IPS DF 6.9 (cell line): ENCODE measurements around the gene CD177.
"Not testable (repeated sequence)": the region's sequence is repeated elsewhere in the genome, so short reads cannot be mapped to it uniquely, and the experiment has no call there.

Experiments used
- DNase-seq: peaks from one replicate; pipeline ENCODE4 v3.0.0-alpha.2; 2013; ENCODE audit warnings: low read depth, low spot score
- H3K27ac ChIP-seq: one replicate; pipeline ENCODE4 v1.5.1; 2013; ENCODE audit warnings: low read length, control low read depth
- H3K27me3 ChIP-seq: 2 replicates; pipeline ENCODE4 v1.6.1; 2013; ENCODE audit warnings: mild to moderate bottlenecking, low read length; ENCODE audit not compliant: control insufficient read depth, insufficient read depth
- H3K36me3 ChIP-seq: 2 replicates; pipeline ENCODE4 v1.6.1; 2013; ENCODE audit warnings: low read length; ENCODE audit not compliant: control insufficient read depth, insufficient read depth
- H3K4me1 ChIP-seq: 2 replicates; pipeline ENCODE4 v1.6.1; 2013; ENCODE audit warnings: low read length; ENCODE audit not compliant: control insufficient read depth, insufficient read depth
- H3K4me3 ChIP-seq: 2 replicates; pipeline ENCODE4 v1.5.1; 2013; ENCODE audit warnings: mild to moderate bottlenecking, low read length
- H3K9me3 ChIP-seq: 2 replicates; pipeline ENCODE4 v1.6.1; 2013; ENCODE audit warnings: low read length, inconsistent platforms; ENCODE audit not compliant: control insufficient read depth, insufficient read depth
- WGBS: extraction: QIAGEN DNeasy Blood & Tissue Kit; methylation state at CpG from one replicate; pipeline ENCODE4 v1.1.7; 2013; ENCODE audit warnings: mixed read lengths, missing lambda C conversion rate; ENCODE audit not compliant: insufficient read length, insufficient coverage; 5-methylcytosine and 5-hydroxymethylcytosine counted together

The CD177 gene

GRCh38 chr19:43351998-43352746, 1.3 kb upstream of the CD177 start:
- Histone ChIP-seq H3K36me3 (no peaks in the 10 kb centered on the region), H3K27me3 (no peaks in the 10 kb centered on the region), H3K9me3 (no peaks in the 10 kb centered on the region), H3K4me1 (no peaks in the 10 kb centered on the region), H3K4me3 (no peak overlapping the region), H3K27ac (no peak overlapping the region)
- no CpG with 5 or more reads among the region's 7 CpGs for WGBS
- DNase-seq = no peak

GRCh38 chr19:43354305-43354627, 780 bp downstream of the CD177 start:
- peak; percentile 25 for DNase-seq

GRCh38 chr19:43356749-43357148, 3.3 kb downstream of the CD177 start:
- H3K4me3 ChIP-seq, H3K36me3 ChIP-seq, H3K4me1 ChIP-seq, DNase-seq, H3K27me3 ChIP-seq, H3K9me3 ChIP-seq, H3K27ac ChIP-seq: not testable (repeated sequence)
- no CpG with 5 or more reads among the region's 3 CpGs for WGBS

More at GRCh38 chr19:43354305-43354627, 780 bp downstream of the CD177 start:
- Histone ChIP-seq H3K36me3 (no peaks in the 10 kb centered on the region), H3K9me3 (no peaks in the 10 kb centered on the region), H3K27ac (no peak overlapping the region), H3K4me3 (peak overlapping the region; percentile 56), H3K27me3 (no peaks in the 10 kb centered on the region), H3K4me1 (no peaks in the 10 kb centered on the region)
- WGBS = no CpG with 5 or more reads among the region's 19 CpGs

- DNase-seq = no peak
- Histone ChIP-seq H3K27me3 (no peaks in the 10 kb centered on the region), H3K36me3 (no peaks in the 10 kb centered on the region), H3K27ac (no peak overlapping the region), H3K4me1 (peaks cover 3% of the 10 kb centered on the region), H3K9me3 (no peaks in the 10 kb centered on the region), H3K4me3 (no peak overlapping the region)
- no CpG with 5 or more reads among the region's 8 CpGs for WGBS
Measured at GRCh38 chr19:43362179-43362578, 8.7 kb downstream of the CD177 start.

GRCh38 chr19:43362745-43363144, 9.3 kb downstream of the CD177 start:
- H3K9me3 ChIP-seq = no peaks in the 10 kb centered on the region
- H3K4me1 ChIP-seq = peaks cover 3% of the 10 kb centered on the region
- DNase-seq = no peak
- no peaks in the 10 kb centered on the region for H3K27me3 ChIP-seq
- H3K27ac ChIP-seq = no peak overlapping the region
- H3K4me3 ChIP-seq = no peak overlapping the region
- no CpG with 5 or more reads among the region's 11 CpGs for WGBS
- no peaks in the 10 kb centered on the region for H3K36me3 ChIP-seq

GRCh38 chr19:43365677-43366076, 12.2 kb downstream of the CD177 start:
- not testable (repeated sequence) for H3K9me3 ChIP-seq, H3K4me1 ChIP-seq, H3K4me3 ChIP-seq, DNase-seq, H3K27me3 ChIP-seq, H3K27ac ChIP-seq, H3K36me3 ChIP-seq
- no CpG with 5 or more reads among the region's 9 CpGs for WGBS

GRCh38 chr19:43367822-43368221, 14.3 kb downstream of the CD177 start:
- no peak for DNase-seq
- Histone ChIP-seq H3K27me3 (no peaks in the 10 kb centered on the region), H3K27ac (no peak overlapping the region), H3K36me3 (no peaks in the 10 kb centered on the region), H3K4me1 (peaks cover 3% of the 10 kb centered on the region), H3K9me3 (no peaks in the 10 kb centered on the region), H3K4me3 (no peak overlapping the region)
- WGBS = no CpG with 5 or more reads among the region's 2 CpGs

- H3K9me3 ChIP-seq, H3K36me3 ChIP-seq, H3K4me3 ChIP-seq, DNase-seq, H3K4me1 ChIP-seq, H3K27ac ChIP-seq, H3K27me3 ChIP-seq: not testable (repeated sequence)
- no CpG with 5 or more reads among the region's 9 CpGs for WGBS
Measured at GRCh38 chr19:43368897-43369296, 15.4 kb downstream of the CD177 start.

- no peak for DNase-seq
- no peaks in the 10 kb centered on the region for H3K4me1 ChIP-seq
- no CpG with 5 or more reads among the region's 8 CpGs for WGBS
Measured at GRCh38 chr19:43371909-43372308, 18.4 kb downstream of the CD177 start.

GRCh38 chr19:43372462-43372861, 19.0 kb downstream of the CD177 start:
- no peaks in the 10 kb centered on the region for H3K9me3 ChIP-seq
- no CpG with 5 or more reads among the region's 7 CpGs for WGBS
- no peaks in the 10 kb centered on the region for H3K27me3 ChIP-seq
- H3K36me3 ChIP-seq = no peaks in the 10 kb centered on the region
- H3K27ac ChIP-seq = no peak overlapping the region
- no peak overlapping the region for H3K4me3 ChIP-seq
- H3K4me1 ChIP-seq = no peaks in the 10 kb centered on the region
- DNase-seq = no peak

More at GRCh38 chr19:43371909-43372308, 18.4 kb downstream of the CD177 start:
- H3K4me3 ChIP-seq = no peak overlapping the region
- no peaks in the 10 kb centered on the region for H3K36me3 ChIP-seq
- no peaks in the 10 kb centered on the region for H3K27me3 ChIP-seq
- no peak overlapping the region for H3K27ac ChIP-seq
- no peaks in the 10 kb centered on the region for H3K9me3 ChIP-seq

- not testable (repeated sequence) for H3K27ac ChIP-seq, H3K27me3 ChIP-seq, H3K36me3 ChIP-seq, H3K4me3 ChIP-seq, H3K4me1 ChIP-seq, DNase-seq, H3K9me3 ChIP-seq
- no CpG with 5 or more reads among the region's 3 CpGs for WGBS
Measured at GRCh38 chr19:43377624-43378023, 24.1 kb downstream of the CD177 start.
